NT2/D1 (cell line): ENCODE results near the gene CRISPLD2.
A peak's percentile ranks its signal among the peaks of the same experiment; 100 is the strongest.

Experiments
- DNase-seq: peaks from one replicate; pipeline ENCODE4 v3.0.0-alpha.2; 2011; ENCODE audit warnings: low read depth, low spot score
- H3K27me3 ChIP-seq: 2 replicates; pipeline ENCODE4 v1.6.0; 2011; ENCODE audit warnings: mild to moderate bottlenecking; ENCODE audit not compliant: insufficient read length, insufficient read depth
- H3K36me3 ChIP-seq: 2 replicates; pipeline ENCODE4 v1.6.1; 2011; ENCODE audit warnings: mild to moderate bottlenecking, low read length, mixed read lengths; ENCODE audit not compliant: insufficient read depth, insufficient read length
- H3K4me1 ChIP-seq: 2 replicates; pipeline ENCODE4 v1.5.1; 2011; ENCODE audit not compliant: insufficient read depth, insufficient read length
- H3K4me3 ChIP-seq: 2 replicates; pipeline ENCODE4 v1.5.1; 2011; ENCODE audit warnings: low read depth; ENCODE audit not compliant: insufficient read length
- H3K9ac ChIP-seq: 2 replicates; pipeline ENCODE4 v1.6.0; 2011; ENCODE audit warnings: low read depth; ENCODE audit not compliant: insufficient read length
- H3K9me3 ChIP-seq: 2 replicates; pipeline ENCODE4 v1.5.1; 2011; ENCODE audit warnings: mild to moderate bottlenecking, low read length; ENCODE audit not compliant: insufficient read depth
- SUZ12 ChIP-seq: IDR thresholded peaks from 2 replicates; pipeline ENCODE4 v1.6.1; 2011; ENCODE audit not compliant: insufficient read length, insufficient read depth; ENCODE audit errors: extremely low read depth
- YY1 ChIP-seq: IDR thresholded peaks from 2 replicates; pipeline ENCODE4 v1.6.1; 2011; ENCODE audit not compliant: insufficient read length, insufficient read depth
- ZNF274 ChIP-seq: IDR thresholded peaks from 2 replicates; pipeline ENCODE4 v1.6.1; 2011; ENCODE audit warnings: mild to moderate bottlenecking, low read depth, low read length

The CRISPLD2 gene

GRCh38 chr16:84818133-84818532 lies 1.7 kb upstream of the CRISPLD2 start:
- TF ChIP-seq YY1 (no peak), ZNF274 (no peak), SUZ12 (no peak)
- 0 out of 2 replicates have a peak, but pooled peaks cover 5% of the 10 kb centered on the region for H3K9me3 ChIP-seq
- peaks cover 45% of the 10 kb centered on the region for H3K27me3 ChIP-seq
- no peak for DNase-seq
- H3K9ac ChIP-seq: no peak overlapping the region
- H3K4me1 ChIP-seq: peaks cover 12% of the 10 kb centered on the region
- no peaks in the 10 kb centered on the region for H3K36me3 ChIP-seq
- H3K4me3 ChIP-seq: no peak overlapping the region

- TF ChIP-seq ZNF274 (no peak), YY1 (no peak), SUZ12 (no peak)
- DNase-seq: no peak
- Histone ChIP-seq H3K4me1 (peaks cover 12% of the 10 kb centered on the region), H3K36me3 (no peaks in the 10 kb centered on the region), H3K27me3 (peaks cover 42% of the 10 kb centered on the region), H3K9ac (peak overlapping the region; percentile 61), H3K4me3 (peak overlapping the region; percentile 22), H3K9me3 (no peaks in the 10 kb centered on the region)
These were observed 669 bp upstream of the CRISPLD2 start for GRCh38 chr16:84818989-84819643.

- Histone ChIP-seq H3K4me3 (peak overlapping the region; percentile 56), H3K9me3 (no peaks in the 10 kb centered on the region), H3K36me3 (no peaks in the 10 kb centered on the region), H3K27me3 (peaks cover 42% of the 10 kb centered on the region), H3K4me1 (peaks cover 12% of the 10 kb centered on the region), H3K9ac (peak overlapping the region; percentile 81)
- TF ChIP-seq YY1 (no peak), ZNF274 (no peak), SUZ12 (no peak)
- DNase-seq: no peak
These were observed 510 bp downstream of the CRISPLD2 start for GRCh38 chr16:84820305-84820684.

GRCh38 chr16:84820771-84821170 lies 986 bp downstream of the CRISPLD2 start:
- Histone ChIP-seq H3K27me3 (peaks cover 42% of the 10 kb centered on the region), H3K9ac (peak overlapping the region; percentile 1), H3K4me1 (peaks cover 12% of the 10 kb centered on the region), H3K9me3 (no peaks in the 10 kb centered on the region), H3K4me3 (no peak overlapping the region), H3K36me3 (no peaks in the 10 kb centered on the region)
- TF ChIP-seq SUZ12 (no peak), YY1 (no peak)
- DNase-seq: no peak

- H3K4me1 ChIP-seq: peaks cover 15% of the 10 kb centered on the region
- no peak for DNase-seq
- no peaks in the 10 kb centered on the region for H3K36me3 ChIP-seq
- H3K9me3 ChIP-seq: no peaks in the 10 kb centered on the region
- no peak for TF ChIP-seq YY1
- no peak for TF ChIP-seq ZNF274
- TF ChIP-seq SUZ12: no peak
- H3K27me3 ChIP-seq: peaks cover 42% of the 10 kb centered on the region
- no peak overlapping the region for H3K9ac ChIP-seq
- no peak overlapping the region for H3K4me3 ChIP-seq
These were observed 1.4 kb downstream of the CRISPLD2 start for GRCh38 chr16:84821179-84821578.

GRCh38 chr16:84821728-84822689 lies 2.2 kb downstream of the CRISPLD2 start:
- Histone ChIP-seq H3K9ac (no peak overlapping the region), H3K36me3 (no peaks in the 10 kb centered on the region), H3K27me3 (peaks cover 42% of the 10 kb centered on the region), H3K9me3 (no peaks in the 10 kb centered on the region), H3K4me3 (no peak overlapping the region), H3K4me1 (peaks cover 17% of the 10 kb centered on the region)
- DNase-seq: no peak
- no peak for TF ChIP-seq ZNF274
- TF ChIP-seq YY1: no peak
- TF ChIP-seq SUZ12: no peak

GRCh38 chr16:84822990-84823389 lies 3.2 kb downstream of the CRISPLD2 start:
- Histone ChIP-seq H3K4me3 (no peak overlapping the region), H3K4me1 (peaks cover 20% of the 10 kb centered on the region), H3K27me3 (peaks cover 33% of the 10 kb centered on the region), H3K9ac (no peak overlapping the region), H3K36me3 (no peaks in the 10 kb centered on the region), H3K9me3 (no peaks in the 10 kb centered on the region)
- TF ChIP-seq SUZ12 (no peak), YY1 (no peak), ZNF274 (no peak)
- DNase-seq: no peak
